Breast epithelium (tissue), 4 donors: Measurements from ENCODE around the gene ZDHHC12. TPM values are rescaled to one million over a fixed set of nuclear protein-coding genes. Genes with fewer than 3 reads are reported as not detected.
A peak's percentile ranks its signal among the peaks of the same experiment; 100 is the strongest.

Experiments
- DNase-seq, 2 donors: peaks; one replicate each; pipeline ENCODE4 v3.0.0-alpha.2; 2019; ENCODE audit warnings: low spot score in 2 of 2
- H3K27ac ChIP-seq, 2 donors: fragments of 200-600 bp; sonication (generic) in 1 of 2; one replicate each; pipeline ENCODE4 v1.5.1; 2016 to 2019; ENCODE audit warnings: mild to moderate bottlenecking in 1 of 2
- H3K27me3 ChIP-seq, 2 donors: fragments of 200-600 bp; sonication (generic) in 1 of 2; one replicate each; pipeline versions ENCODE4 v1.5.1 to v1.6.0; 2017 to 2019; ENCODE audit warnings: control low read depth in 1 of 2, mild to moderate bottlenecking in 1 of 2
- H3K36me3 ChIP-seq: fragments of 200-600 bp; one replicate; pipeline ENCODE4 v1.5.1; 2019
- H3K4me1 ChIP-seq, 2 donors: fragments of 200-600 bp; sonication (generic); one replicate each; pipeline ENCODE4 v1.5.1; 2016 to 2019; ENCODE audit warnings: control low read depth in 1 of 2
- H3K4me3 ChIP-seq, 3 donors: fragments of 200-600 bp; sonication (generic); 1 replicate in 2 of 3; 2 replicates in 1 of 3; pipeline ENCODE4 v1.5.1; 2016 to 2019; ENCODE audit warnings: mild to moderate bottlenecking in 3 of 3, moderate library complexity in 2 of 3
- H3K9me3 ChIP-seq, 2 donors: fragments of 200-600 bp; sonication (generic) in 1 of 2; one replicate each; pipeline ENCODE4 v1.5.1; 2016 to 2019; ENCODE audit warnings: control low read depth in 1 of 2
- POLR2A ChIP-seq: fragments of 450-650 bp; IDR thresholded peaks from one replicate; pipeline ENCODE4 v1.6.1; 2016; ENCODE audit warnings: antibody characterized with exemption, mild to moderate bottlenecking, moderate library complexity
- POLR2AphosphoS5 ChIP-seq, 3 donors: sonication (generic); formaldehyde crosslinking; IDR thresholded peaks; one replicate each; pipeline ENCODE4 v1.6.1; 2017; ENCODE audit warnings: antibody characterized with exemption in 3 of 3
- intact Hi-C: fragments of 100-400 bp; cut with DNase I; formaldehyde crosslinking; loops from one replicate; pipeline ENCODE4 v1.15.1; 2023; ENCODE audit warnings: low total_unique reads
- total RNA-seq, 3 donors: library from RNA; depleted of rRNA; stranded (reverse); fragments of >200 nt; gene quantifications; one replicate each; pipeline ENCODE4 v1.1.0, GENCODE V29; 2016
- TF ChIP-seq, protein P1 (sequence below), 3 donors: fragments of 450-650 bp; IDR thresholded peaks; one replicate each; pipeline ENCODE4 v1.5.1; 2016 to 2017; ENCODE audit warnings: antibody characterized with exemption in 3 of 3, mild to moderate bottlenecking in 3 of 3, moderate library complexity in 3 of 3

The ZDHHC12 gene
- total RNA-seq, 3 donors from 2014 or later: 15.7 to 33.7 (median 30.2) TPM

DNA sequence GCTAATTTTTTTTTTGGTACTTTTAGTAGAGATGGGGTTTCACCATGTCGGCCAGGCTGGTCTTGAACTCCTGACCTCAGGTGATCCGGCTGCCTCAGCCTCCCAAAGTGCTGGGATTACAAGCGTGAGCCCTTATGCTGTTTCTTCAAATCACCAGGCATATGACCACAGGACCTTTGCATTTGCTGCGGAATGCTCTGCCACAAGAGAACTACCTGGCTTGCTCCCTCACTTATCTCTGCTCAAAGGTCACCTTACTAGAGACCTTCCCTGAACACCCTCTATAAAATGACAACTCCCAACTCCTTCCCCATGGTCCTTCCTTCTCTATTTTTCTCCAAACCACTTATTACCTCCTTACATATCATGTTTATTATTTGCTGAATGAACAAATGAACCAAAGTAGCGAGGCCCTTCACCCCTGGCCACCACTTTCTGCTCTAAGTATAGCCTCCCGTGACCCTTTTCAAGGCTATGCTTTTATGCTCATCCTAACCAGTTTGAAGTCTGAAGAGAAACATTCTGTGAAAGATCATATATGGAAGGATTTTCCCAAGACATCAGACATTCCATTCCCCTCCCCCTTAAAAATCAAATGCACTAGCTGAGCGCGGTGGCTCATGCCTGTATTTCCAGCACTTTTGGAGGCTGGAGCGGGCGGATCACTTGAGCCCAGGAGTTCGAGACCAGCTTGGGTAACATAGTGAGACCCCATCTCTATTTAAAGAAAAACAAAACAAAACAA, 46.5 kb upstream of the ZDHHC12 start:
- Histone ChIP-seq H3K4me3 (peak overlapping the region; percentile 77 to 98 (median 89)), H3K36me3 (no peaks in the 10 kb centered on the region), H3K27ac (peak overlapping the region; percentile 98), H3K27me3 (no peaks in the 10 kb centered on the region), H3K9me3 (no peaks in the 10 kb centered on the region), H3K4me1 (peaks cover 4 to 6% of the 10 kb centered on the region in 2 donors)
- no peak for TF ChIP-seq POLR2A
- TF ChIP-seq POLR2AphosphoS5 (IDR thresholded peaks at IDR 0.05): no peak
- TF ChIP-seq, protein P1, sequence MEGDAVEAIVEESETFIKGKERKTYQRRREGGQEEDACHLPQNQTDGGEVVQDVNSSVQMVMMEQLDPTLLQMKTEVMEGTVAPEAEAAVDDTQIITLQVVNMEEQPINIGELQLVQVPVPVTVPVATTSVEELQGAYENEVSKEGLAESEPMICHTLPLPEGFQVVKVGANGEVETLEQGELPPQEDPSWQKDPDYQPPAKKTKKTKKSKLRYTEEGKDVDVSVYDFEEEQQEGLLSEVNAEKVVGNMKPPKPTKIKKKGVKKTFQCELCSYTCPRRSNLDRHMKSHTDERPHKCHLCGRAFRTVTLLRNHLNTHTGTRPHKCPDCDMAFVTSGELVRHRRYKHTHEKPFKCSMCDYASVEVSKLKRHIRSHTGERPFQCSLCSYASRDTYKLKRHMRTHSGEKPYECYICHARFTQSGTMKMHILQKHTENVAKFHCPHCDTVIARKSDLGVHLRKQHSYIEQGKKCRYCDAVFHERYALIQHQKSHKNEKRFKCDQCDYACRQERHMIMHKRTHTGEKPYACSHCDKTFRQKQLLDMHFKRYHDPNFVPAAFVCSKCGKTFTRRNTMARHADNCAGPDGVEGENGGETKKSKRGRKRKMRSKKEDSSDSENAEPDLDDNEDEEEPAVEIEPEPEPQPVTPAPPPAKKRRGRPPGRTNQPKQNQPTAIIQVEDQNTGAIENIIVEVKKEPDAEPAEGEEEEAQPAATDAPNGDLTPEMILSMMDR (IDR thresholded peaks at IDR 0.05): no peak
- intact Hi-C loops: no loop called here
- no peak for DNase-seq

DNA sequence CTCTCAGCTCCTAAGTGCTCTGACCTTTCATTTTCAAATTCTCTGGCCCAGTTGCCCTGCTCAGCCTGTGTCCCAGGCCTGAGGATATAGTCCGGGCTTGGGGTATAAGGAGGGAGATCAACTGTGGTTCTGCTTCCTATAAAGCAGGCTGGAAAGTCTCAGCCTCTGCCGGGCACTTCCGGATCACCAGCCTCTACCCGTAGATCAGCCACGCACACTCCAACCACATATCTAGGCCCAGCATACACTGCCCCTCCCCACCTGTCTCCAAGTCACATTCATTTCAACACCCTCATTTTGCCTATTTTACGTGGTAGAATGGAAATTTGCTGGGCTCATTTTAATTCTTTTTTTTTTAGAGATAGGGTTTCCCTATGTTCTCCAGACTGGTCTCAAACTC, 44.7 kb upstream of the ZDHHC12 start:
- H3K9me3 ChIP-seq: no peaks in the 10 kb centered on the region
- peaks cover 4 to 6% of the 10 kb centered on the region in 2 donors for H3K4me1 ChIP-seq
- no peak for TF ChIP-seq POLR2A
- TF ChIP-seq, protein P1 (IDR thresholded peaks at IDR 0.05): no peak
- no peak for TF ChIP-seq POLR2AphosphoS5 (IDR thresholded peaks at IDR 0.05)
- no peak overlapping the region for H3K4me3 ChIP-seq
- no peak overlapping the region for H3K27ac ChIP-seq
- intact Hi-C loops: no loop called here
- no peak for DNase-seq
- H3K27me3 ChIP-seq: no peaks in the 10 kb centered on the region
- H3K36me3 ChIP-seq: no peaks in the 10 kb centered on the region

DNA sequence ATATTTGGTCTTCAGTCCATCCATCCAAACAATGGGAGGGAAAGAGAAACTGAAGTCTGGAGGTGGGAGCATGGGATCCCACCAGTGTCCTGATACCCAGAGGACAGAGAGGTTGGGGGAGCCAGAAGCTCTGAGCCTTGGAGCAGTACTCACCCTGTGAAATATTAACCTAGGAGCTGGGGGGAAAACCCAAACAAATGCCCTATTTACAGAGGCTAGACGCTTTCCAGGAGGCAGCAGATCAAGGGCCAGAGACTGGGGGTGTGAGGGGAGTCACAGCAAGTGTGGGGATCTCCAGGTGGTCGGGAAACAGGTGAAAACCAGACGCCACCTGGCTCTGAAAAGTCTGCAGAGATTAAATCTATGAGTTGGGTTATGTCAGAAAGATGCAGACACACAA, 41.6 kb upstream of the ZDHHC12 start:
- Histone ChIP-seq H3K36me3 (no peaks in the 10 kb centered on the region), H3K27ac (no peak overlapping the region), H3K27me3 (no peaks in the 10 kb centered on the region), H3K4me3 (no peak overlapping the region), H3K4me1 (peaks cover 0 to 2% of the 10 kb centered on the region in 2 donors), H3K9me3 (no peaks in the 10 kb centered on the region)
- TF ChIP-seq, protein P1 (IDR thresholded peaks at IDR 0.05): no peak
- TF ChIP-seq POLR2A: no peak
- no peak for TF ChIP-seq POLR2AphosphoS5 (IDR thresholded peaks at IDR 0.05)
- no peak for DNase-seq
- intact Hi-C loops: no loop called here

DNA sequence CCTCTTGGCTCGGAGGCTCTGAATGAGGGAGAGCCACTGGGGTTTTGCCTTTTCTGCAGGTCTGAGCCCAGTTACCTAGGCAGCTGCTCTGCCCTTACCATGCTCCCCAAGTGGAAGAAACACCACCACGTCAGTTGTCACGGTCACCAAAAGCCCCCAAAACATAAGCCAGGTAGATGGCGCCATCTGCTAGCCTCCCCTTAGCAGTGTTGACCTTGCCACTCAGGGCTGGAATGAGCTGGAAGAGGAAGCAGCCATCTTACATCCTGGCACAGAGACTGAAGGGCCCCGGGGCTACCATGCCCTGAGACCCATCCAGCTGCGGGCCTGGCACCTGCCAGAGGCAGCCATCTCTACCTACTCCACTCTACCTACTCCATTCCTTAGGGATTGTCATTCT, 40.4 kb upstream of the ZDHHC12 start:
- Histone ChIP-seq H3K4me3 (no peak overlapping the region), H3K9me3 (no peaks in the 10 kb centered on the region), H3K27me3 (no peaks in the 10 kb centered on the region), H3K27ac (no peak overlapping the region), H3K36me3 (no peaks in the 10 kb centered on the region), H3K4me1 (no peaks in the 10 kb centered on the region)
- intact Hi-C loops: loop anchor here (5.0 kb wide), 1 partner anchor 928 kb away; no protein-coding TSS in a partner anchor
- DNase-seq: no peak
- TF ChIP-seq POLR2A: no peak
- TF ChIP-seq POLR2AphosphoS5 (IDR thresholded peaks at IDR 0.05): no peak
- TF ChIP-seq, protein P1 (IDR thresholded peaks at IDR 0.05): no peak

DNA sequence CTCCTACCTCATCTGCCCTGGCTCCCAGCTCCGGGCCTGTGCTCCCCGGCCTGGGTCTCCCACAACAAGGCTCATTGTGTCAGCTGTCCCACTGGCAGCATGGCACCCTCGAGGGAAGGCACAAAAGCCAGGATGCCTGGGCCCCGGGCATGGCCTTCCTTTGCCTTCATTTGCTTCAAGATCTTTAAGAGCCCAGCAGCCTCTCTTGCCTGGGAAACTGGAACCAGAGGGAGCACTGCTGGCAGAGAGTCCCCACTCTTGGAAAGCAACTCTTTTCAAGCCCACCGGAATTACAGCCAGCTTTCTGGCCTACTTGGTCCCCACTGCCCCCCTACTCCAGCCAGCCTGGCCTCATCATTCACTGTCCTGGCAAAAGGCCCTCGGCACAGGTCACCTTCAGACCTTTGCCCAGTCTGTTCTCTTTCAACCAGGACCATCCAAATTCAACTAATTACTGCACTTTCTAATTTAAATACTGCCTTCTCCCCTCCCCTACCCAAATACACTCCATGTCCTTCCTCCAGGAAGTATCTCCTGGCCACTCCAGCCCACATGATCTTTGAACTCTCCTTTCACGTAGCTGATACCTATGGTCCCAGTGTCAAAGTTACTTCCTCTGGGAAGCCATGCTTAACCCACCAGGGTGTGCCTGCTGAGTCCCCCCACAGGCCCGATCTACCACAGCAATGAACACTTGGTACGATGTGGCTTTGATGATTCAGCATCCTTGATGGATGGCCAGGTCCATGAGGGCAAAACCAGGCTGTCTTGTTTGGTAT, 38.9 kb upstream of the ZDHHC12 start:
- Histone ChIP-seq H3K9me3 (no peaks in the 10 kb centered on the region), H3K4me1 (no peaks in the 10 kb centered on the region), H3K27me3 (no peaks in the 10 kb centered on the region), H3K4me3 (no peak overlapping the region), H3K36me3 (no peaks in the 10 kb centered on the region), H3K27ac (no peak overlapping the region)
- intact Hi-C loops: loop anchor here (5.0 kb wide), 1 partner anchor 929 kb away; no protein-coding TSS in a partner anchor
- TF ChIP-seq POLR2A: no peak
- no peak for TF ChIP-seq POLR2AphosphoS5 (IDR thresholded peaks at IDR 0.05)
- TF ChIP-seq, protein P1 (IDR thresholded peaks at IDR 0.05): no peak
- no peak for DNase-seq
